HCT116 (cell line): ENCODE measurements around the gene GNG2. TPM values are rescaled to one million over a fixed set of nuclear protein-coding genes. Genes with fewer than 3 reads are reported as not detected.

Source experiments
- ATAC-seq: fragments of 200-7000 bp; cut with Tn5 transposase; 2 replicates; pipeline ENCODE4 v1.9.1; 2020; ENCODE audit warnings: mild to moderate bottlenecking, moderate library complexity
- BruUV-seq: library from RNA; stranded (reverse); fragments of 400-500 nt; replicated peaks from 2 replicates; lab custom pipeline; 2021; lab: Mats Ljungman, UMichigan
- CTCF ChIA-PET: fragments of 300-600 bp; sonication (Branson Sonifier 250); formaldehyde crosslinking; loops from one replicate; lab custom pipeline; 2021; ENCODE audit warnings: antibody characterized with exemption; lab: Charles Lee
- POLR2A ChIA-PET: fragments of 300-600, 350-600 bp; sonication (Branson Sonifier 250); formaldehyde crosslinking; loops from one replicate; lab custom pipeline; 2021; ENCODE audit warnings: antibody characterized with exemption; lab: Charles Lee
- RAD21 ChIA-PET, 2 experiments: fragments of 300-600 bp; sonication (Branson Sonifier 250); formaldehyde crosslinking; loops; one replicate each; lab custom pipeline; 2023; ENCODE audit warnings: low total read pairs in 2 of 2; ENCODE audit not compliant: uncharacterized antibody in 2 of 2, unreplicated experiment in 2 of 2, low non-redundant PET in 1 of 2; lab: Charles Lee
- DNase-seq: peaks from one replicate; pipeline ENCODE4 v3.0.0-alpha.2; 2010; ENCODE audit warnings: low read depth, low spot score
- H2AFZ ChIP-seq: fragments of 200-600 bp; shearing (Covaris generic), sonication (generic); 2 replicates; pipeline ENCODE4 v1.6.1; 2017; ENCODE audit warnings: low read depth, mixed run types, mixed read lengths, antibody characterized with exemption, low read length; ENCODE audit not compliant: poor library complexity, severe bottlenecking
- H3K27ac ChIP-seq: 2 replicates; pipeline ENCODE4 v1.5.1; 2012; ENCODE audit warnings: low read depth, low read length
- H3K27me3 ChIP-seq: fragments of 200-600 bp; sonication (generic); 2 replicates; pipeline ENCODE4 v1.6.1; 2016; ENCODE audit warnings: mixed run types, low read length, mixed read lengths; ENCODE audit not compliant: insufficient read depth
- H3K36me3 ChIP-seq, 2 experiments: fragments of 200-500 bp in 1 of 2; fragments of 200-600 bp in 1 of 2; sonication (Bioruptor generic) in 1 of 2; sonication (generic) in 1 of 2; 2 replicates each; pipeline versions ENCODE4 v1.5.1 to v1.6.1; 2014 to 2016; ENCODE audit warnings: low read length in 2 of 2, inconsistent platforms in 1 of 2, mixed read lengths in 1 of 2, mixed run types in 1 of 2; ENCODE audit not compliant: insufficient read depth in 2 of 2, control insufficient read depth in 1 of 2
- H3K4me1 ChIP-seq, 2 experiments: fragments of 200-600 bp in 1 of 2; sonication (generic) in 1 of 2; 2 replicates each; pipeline versions ENCODE4 v1.5.1 to v1.6.1; 2012 to 2017; ENCODE audit warnings: low read length in 2 of 2, inconsistent platforms in 1 of 2, mild to moderate bottlenecking in 1 of 2, mixed read lengths in 1 of 2, mixed run types in 1 of 2, moderate library complexity in 1 of 2; ENCODE audit not compliant: insufficient read depth in 2 of 2, control insufficient read depth in 1 of 2
- H3K4me2 ChIP-seq: fragments of 200-600 bp; sonication (generic); 2 replicates; pipeline ENCODE4 v1.6.1; 2017; ENCODE audit warnings: mixed run types, low read length, mixed read lengths
- H3K4me3 ChIP-seq, 2 experiments: fragments of 200-600 bp in 1 of 2; sonication (generic) in 1 of 2; replicated peaks in 1 of 2; 2 replicates each; pipeline ENCODE4 v1.5.1; 2011 to 2016; ENCODE audit warnings: low read length in 2 of 2, control low read depth in 1 of 2, low read depth in 1 of 2, mild to moderate bottlenecking in 1 of 2, mixed read lengths in 1 of 2, mixed run types in 1 of 2
- H3K79me2 ChIP-seq: fragments of 200-600 bp; sonication (generic); 2 replicates; pipeline ENCODE4 v1.6.1; 2017; ENCODE audit warnings: mild to moderate bottlenecking, mixed run types, low read length, moderate library complexity, mixed read lengths; ENCODE audit not compliant: insufficient read depth
- H3K9ac ChIP-seq: fragments of 200-600 bp; sonication (generic); 2 replicates; pipeline ENCODE4 v1.6.1; 2016; ENCODE audit warnings: low read length, mixed read lengths
- H3K9me2 ChIP-seq: fragments of 200-600 bp; sonication (generic), shearing (Covaris generic); 2 replicates; pipeline ENCODE4 v1.6.1; 2017; ENCODE audit warnings: mixed run types, mild to moderate bottlenecking, moderate library complexity; ENCODE audit not compliant: insufficient read depth
- H3K9me3 ChIP-seq, 2 experiments: fragments of 200-500 bp in 1 of 2; fragments of 200-600 bp in 1 of 2; sonication (Bioruptor generic) in 1 of 2; sonication (generic) in 1 of 2; 2 replicates each; pipeline ENCODE4 v1.6.1; 2014 to 2017; ENCODE audit warnings: low read length in 2 of 2, mixed read lengths in 2 of 2, inconsistent platforms in 1 of 2, low read depth in 1 of 2, mild to moderate bottlenecking in 1 of 2, mixed run types in 1 of 2, moderate library complexity in 1 of 2; ENCODE audit not compliant: control insufficient read depth in 1 of 2, insufficient read depth in 1 of 2
- H4K20me1 ChIP-seq: fragments of 200-600 bp; sonication (generic), shearing (Covaris generic); 2 replicates; pipeline ENCODE4 v1.6.1; 2017; ENCODE audit warnings: mixed run types, mild to moderate bottlenecking, moderate library complexity; ENCODE audit not compliant: insufficient read depth
- EGR1 ChIP-seq: IDR thresholded peaks from 2 replicates; pipeline ENCODE4 v1.6.1; 2012; ENCODE audit warnings: low read depth
- ELF1 ChIP-seq: IDR thresholded peaks from 2 replicates; pipeline ENCODE4 v1.6.1; 2012; ENCODE audit warnings: low read depth, borderline replicate concordance
- FOSL1 ChIP-seq: IDR thresholded peaks from 2 replicates; pipeline ENCODE4 v1.6.1; 2012; ENCODE audit warnings: low read depth
- POLR2A ChIP-seq: IDR thresholded peaks from 2 replicates; pipeline ENCODE4 v1.7.0; 2011; ENCODE audit warnings: borderline replicate concordance; ENCODE audit not compliant: insufficient read depth, insufficient read length; ENCODE audit errors: extremely low read depth
- POLR2AphosphoS5 ChIP-seq: IDR thresholded peaks from 2 replicates; pipeline ENCODE4 v1.6.1; 2011; ENCODE audit warnings: mild to moderate bottlenecking, low read depth, low read length, moderate library complexity
- SIN3A ChIP-seq: IDR thresholded peaks from 2 replicates; pipeline ENCODE4 v1.6.1; 2012; ENCODE audit warnings: low read depth
- SP1 ChIP-seq: IDR thresholded peaks from 2 replicates; pipeline ENCODE4 v1.6.1; 2012; ENCODE audit warnings: low read depth
- SRF ChIP-seq: IDR thresholded peaks from 2 replicates; pipeline ENCODE4 v1.6.1; 2012; ENCODE audit warnings: low read depth
- TCF7L2 ChIP-seq: IDR thresholded peaks from 2 replicates; pipeline ENCODE4 v1.7.0; 2011; ENCODE audit warnings: borderline replicate concordance, inconsistent platforms; ENCODE audit not compliant: insufficient read depth, insufficient read length; ENCODE audit errors: extremely low read depth
- ZFX ChIP-seq: fragments of 450-650 bp; IDR thresholded peaks from 2 replicates; pipeline ENCODE4 v1.6.1; 2017
- intact Hi-C: fragments of 100-400 bp; cut with micrococcal nuclease; formaldehyde crosslinking; loops from 2 replicates; pipeline ENCODE4 v1.10.0; 2022
- total RNA-seq: library from RNA; stranded (reverse); gene quantifications from one replicate; pipeline ENCODE4 v1.2.1, GENCODE V29; 2021; ENCODE audit not compliant: unreplicated experiment
- TF ChIP-seq, protein P1 (sequence below): IDR thresholded peaks from 2 replicates; pipeline ENCODE4 v1.6.1; 2012

The GNG2 gene
- total RNA-seq, 1 experiment from 2014 or later: 0.74 TPM

DNA sequence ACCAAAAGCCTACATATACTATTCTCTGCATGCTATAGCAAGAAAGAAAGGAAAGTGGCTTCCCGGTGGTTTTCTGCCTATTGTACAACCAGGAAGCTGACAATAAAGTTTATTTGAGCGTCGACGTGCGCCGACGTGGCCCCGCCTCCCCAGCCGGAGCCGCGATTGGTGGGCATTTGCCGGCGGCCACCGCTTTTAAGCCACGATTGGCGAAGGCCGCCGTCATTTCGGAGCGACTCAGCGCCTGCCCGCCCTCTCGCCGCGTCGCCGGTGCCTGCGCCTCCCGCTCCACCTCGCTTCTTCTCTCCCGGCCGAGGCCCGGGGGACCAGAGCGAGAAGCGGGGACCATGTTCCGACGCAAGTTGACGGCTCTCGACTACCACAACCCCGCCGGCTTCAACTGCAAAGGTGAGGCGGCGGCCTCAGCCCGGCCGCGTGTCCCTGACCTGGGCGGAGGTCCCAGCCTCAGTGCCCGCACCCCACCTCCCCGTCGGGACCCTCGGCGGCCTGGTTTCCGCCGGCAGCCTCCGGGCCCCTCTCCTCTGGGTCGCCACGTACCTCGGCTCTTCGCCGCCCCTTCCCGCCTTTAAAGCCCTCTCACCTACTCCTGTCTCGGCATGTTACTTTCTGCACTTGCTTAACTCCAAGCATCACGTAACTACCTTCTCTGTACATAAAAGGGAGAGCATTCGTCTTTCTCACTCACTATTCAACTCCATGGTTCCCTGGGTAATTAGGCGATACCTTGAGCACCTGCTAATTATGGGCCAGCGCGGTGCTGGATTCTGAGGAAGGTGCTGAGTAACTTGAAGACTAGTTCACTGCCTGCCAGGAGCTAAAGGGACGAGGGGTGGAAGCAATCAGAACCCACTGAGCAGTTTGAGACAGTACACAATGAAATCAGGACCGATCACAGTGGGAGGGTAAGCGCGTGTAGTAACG, 129.2 kb downstream of the GNG2 start, which contains the start of gene RTRAF:
Gene RTRAF, plus strand, starts transcription at position 254 of the 942 bp plus-strand sequence. Its CDS starts 94 bp downstream, at position 348.
- ATAC-seq: peak; percentile 98
- no TSS peak for BruUV-seq
- ChIA-PET POLR2A (no interaction called here), RAD21 (no interaction called here), CTCF (interaction anchor here (2.0 kb wide), 1 partner anchor 10 kb away, joined by 6 read pairs; no protein-coding TSS in a partner anchor)
- Histone ChIP-seq H4K20me1 (no peaks in the 10 kb centered on the region), H2AFZ (peak within 1 kb of the TSS; percentile 74), H3K4me2 (peak within 1 kb of the TSS; percentile 86), H3K9ac (peak within 1 kb of the TSS; percentile 95), H3K9me3 (no peaks in the 10 kb centered on the region), H3K9me2 (no peaks in the 10 kb centered on the region), H3K27me3 (no peaks in the 10 kb centered on the region), H3K79me2 (peaks cover 48% of the 10 kb centered on the region), H3K4me3 (peak within 1 kb of the TSS; percentile 63 to 95), H3K4me1 (peaks cover 6 to 13% of the 10 kb centered on the region in 2 experiments), H3K36me3 (peaks cover 21 to 25% of the 10 kb centered on the region in 2 experiments), H3K27ac (peak within 1 kb of the TSS; percentile 70)
- peak; percentile 81 for DNase-seq
- intact Hi-C loops: no loop called here
- TF ChIP-seq SRF (peak; percentile 13; the same call in 1 of the 2 replicates), EGR1 (no peak), ZFX (peak; percentile 82), POLR2A (peak; percentile 37), POLR2AphosphoS5 (peak; percentile 78), SP1 (peak; percentile 96), SIN3A (peak; percentile 69), ELF1 (peak; percentile 82), TCF7L2 (peak; percentile 70), FOSL1 (no peak)
- TF ChIP-seq, protein P1, sequence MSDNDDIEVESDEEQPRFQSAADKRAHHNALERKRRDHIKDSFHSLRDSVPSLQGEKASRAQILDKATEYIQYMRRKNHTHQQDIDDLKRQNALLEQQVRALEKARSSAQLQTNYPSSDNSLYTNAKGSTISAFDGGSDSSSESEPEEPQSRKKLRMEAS: peak; percentile 55
